BJ (cell line): ENCODE measurements around the gene GFOD1. TPM values are rescaled to one million over a fixed set of nuclear protein-coding genes. Genes with fewer than 3 reads are reported as not detected.
"Not testable (repeated sequence)": the region's sequence is repeated elsewhere in the genome, so short reads cannot be mapped to it uniquely, and the experiment has no call there.

Experiments
- CTCF ChIA-PET: fragments of 350-600 bp; formaldehyde crosslinking; extraction: SDS; loops from one replicate; lab custom pipeline; 2021; ENCODE audit warnings: antibody characterized with exemption, inconsistent platforms; lab: Yijun Ruan, JAX
- POLR2A ChIA-PET: fragments of 300-600 bp; sonication (Branson Sonifier 250); formaldehyde crosslinking; extraction: SDS; loops from one replicate; lab custom pipeline; 2021; ENCODE audit warnings: antibody characterized with exemption; lab: Charles Lee
- DNase-seq: peaks from one replicate; pipeline ENCODE4 v3.0.0-alpha.2; 2011; ENCODE audit warnings: low read depth
- H3K27me3 ChIP-seq: 2 replicates; pipeline ENCODE4 v1.6.0; 2011; ENCODE audit warnings: low read length; ENCODE audit not compliant: control insufficient read depth, insufficient read depth
- H3K36me3 ChIP-seq: 2 replicates; pipeline ENCODE4 v1.5.1; 2011; ENCODE audit warnings: low read length; ENCODE audit not compliant: control insufficient read depth, insufficient read depth
- H3K4me3 ChIP-seq: 2 replicates; pipeline ENCODE4 v1.5.1; 2011; ENCODE audit warnings: low read depth, mild to moderate bottlenecking, control low read depth, low read length
- CTCF ChIP-seq: IDR thresholded peaks from 2 replicates; pipeline ENCODE4 v1.5.1; 2011; ENCODE audit warnings: low read depth, mild to moderate bottlenecking, control low read depth, inconsistent platforms, low read length, moderate library complexity; ENCODE audit not compliant: insufficient read depth
- polyA plus RNA-seq: library from polyadenylated mRNA; depleted of rRNA; stranded (reverse); fragments of >200 nt; gene quantifications from 2 replicates; pipeline ENCODE4 v1.2.3, GENCODE V29; 2011

The GFOD1 gene
- polyA plus RNA-seq, 1 experiment, result 0.76 TPM

GRCh38 chr6:13517116-13517515, 29.7 kb upstream of the GFOD1 start:
- CTCF ChIA-PET, result no interaction called here
- no peak for DNase-seq
- no peak for TF ChIP-seq CTCF
- Histone ChIP-seq H3K36me3 (no peaks in the 10 kb centered on the region), H3K4me3 (no peak overlapping the region), H3K27me3 (no peaks in the 10 kb centered on the region; the same call in none of the 2 replicates)
- POLR2A ChIA-PET, result no interaction called here

GRCh38 chr6:13515912-13516311, 28.5 kb upstream of the GFOD1 start:
- DNase-seq, result no peak
- H3K4me3 ChIP-seq, result no peak overlapping the region
- ChIA-PET POLR2A (no interaction called here), CTCF (no interaction called here)
- TF ChIP-seq CTCF, result no peak
- no peaks in the 10 kb centered on the region for H3K36me3 ChIP-seq
- no peaks in the 10 kb centered on the region; the same call in none of the 2 replicates for H3K27me3 ChIP-seq

GRCh38 chr6:13513626-13514502, 26.5 kb upstream of the GFOD1 start:
- no peaks in the 10 kb centered on the region; the same call in none of the 2 replicates for H3K27me3 ChIP-seq
- CTCF ChIA-PET, result no interaction called here
- H3K4me3 ChIP-seq, result no peak overlapping the region
- H3K36me3 ChIP-seq, result no peaks in the 10 kb centered on the region
- no peak for DNase-seq
- TF ChIP-seq CTCF, result no peak
- POLR2A ChIA-PET, result no interaction called here

- Histone ChIP-seq H3K36me3 (no peaks in the 10 kb centered on the region), H3K4me3 (no peak overlapping the region), H3K27me3 (no peaks in the 10 kb centered on the region; the same call in none of the 2 replicates)
- ChIA-PET CTCF (no interaction called here), POLR2A (no interaction called here)
- TF ChIP-seq CTCF, result no peak
- DNase-seq, result no peak
These were observed 25.5 kb upstream of the GFOD1 start for GRCh38 chr6:13512900-13513299.

GRCh38 chr6:13511913-13512717, 24.7 kb upstream of the GFOD1 start:
- H3K36me3 ChIP-seq, result no peaks in the 10 kb centered on the region
- TF ChIP-seq CTCF, result no peak
- no peak overlapping the region for H3K4me3 ChIP-seq
- ChIA-PET CTCF (interaction anchor here (0.8 kb wide), 1 partner anchor 601 kb away, joined by 5 read pairs; no protein-coding TSS in a partner anchor), POLR2A (interaction anchor here (0.6 kb wide), 1 partner anchor 222 kb away, joined by 3 read pairs; no protein-coding TSS in a partner anchor)
- no peaks in the 10 kb centered on the region; the same call in none of the 2 replicates for H3K27me3 ChIP-seq
- no peak for DNase-seq

- H3K27me3 ChIP-seq, CTCF ChIA-PET, H3K36me3 ChIP-seq, DNase-seq, H3K4me3 ChIP-seq: not testable (repeated sequence)
- POLR2A ChIA-PET, result interaction anchor here (0.6 kb wide), 1 partner anchor 45 kb away, joined by 6 read pairs; no protein-coding TSS in a partner anchor
These were observed 23.8 kb upstream of the GFOD1 start for GRCh38 chr6:13511141-13511571.

- H3K36me3 ChIP-seq, H3K27me3 ChIP-seq, CTCF ChIA-PET, DNase-seq, POLR2A ChIA-PET, H3K4me3 ChIP-seq: not testable (repeated sequence)
These were observed 23.0 kb upstream of the GFOD1 start for GRCh38 chr6:13510433-13510832.
